Measurements from ENCODE around the gene BMERB1. TPM values are rescaled to one million over a fixed set of nuclear protein-coding genes. Genes with fewer than 3 reads are reported as not detected.
A peak's percentile ranks its signal among the peaks of the same experiment; 100 is the strongest.

The BMERB1 gene
- total and polyA plus RNA-seq, 9 of the 15 experiments (the other 6 are each of a cell fraction or from before 2014, with no cell fraction given), result 0.29 to 2.9 (median 0.94) TPM

- TF ChIP-seq TBP (optimal IDR thresholded peaks at IDR 0.05; ENCODE audit: low read depth, low read length) (peak; percentile 45), DNMT1 (IDR thresholded peaks at IDR 0.05) (no peak), SIRT6 (IDR thresholded peaks at IDR 0.05; ENCODE audit: low read depth, low read length) (no peak), ZNF507 (tag; conservative IDR thresholded peaks at IDR 0.05) (no peak), ZNF584 (CRISPR knock-in tag; IDR thresholded peaks at IDR 0.05; ENCODE audit: low read depth) (no peak), MAFG (tag; conservative IDR thresholded peaks at IDR 0.05) (no peak), BACH1 (tag; IDR thresholded peaks at IDR 0.05) (no peak), DEAF1 (CRISPR knock-in tag; IDR thresholded peaks at IDR 0.05) (no peak), NR2C2 (CRISPR knock-in tag; IDR thresholded peaks at IDR 0.05) (no peak), NR2C2 (tag; IDR thresholded peaks at IDR 0.05) (no peak), HMGXB4 (CRISPR knock-in tag; IDR thresholded peaks at IDR 0.05) (no peak), CEBPG (CRISPR knock-in tag; IDR thresholded peaks at IDR 0.05) (no peak), CEBPG (tag; conservative IDR thresholded peaks at IDR 0.05 in 1 of 2, IDR thresholded peaks at IDR 0.05 in 1 of 2) (peak in 1 of 2 experiments; percentile 54; a peak in 1 of 4 replicates), ZNF24 (IDR thresholded peaks at IDR 0.05) (no peak), DMBX1 (CRISPR knock-in tag; IDR thresholded peaks at IDR 0.05; ENCODE audit: borderline replicate concordance) (no peak), CSDE1 (IDR thresholded peaks at IDR 0.05) (peak in 1 of 2 experiments; percentile 44; a peak in 1 of 4 replicates), ARID2 (IDR thresholded peaks at IDR 0.05) (no peak), KAT2B (IDR thresholded peaks at IDR 0.05; ENCODE audit: low read depth, low read length) (no peak), FOXM1 (IDR thresholded peaks at IDR 0.05; ENCODE audit: low read depth) (peak; percentile 40; the same call in 1 of the 2 replicates), FOXM1 (CRISPR knock-in tag; IDR thresholded peaks at IDR 0.05; ENCODE audit: low read depth) (no peak), DDX20 (tag; IDR thresholded peaks at IDR 0.05; ENCODE audit: low read depth) (peak; percentile 7; the same call in 1 of the 2 replicates), ETV1 (tag; conservative IDR thresholded peaks at IDR 0.05; ENCODE audit: low read depth) (no peak), NFYB (IDR thresholded peaks at IDR 0.05; ENCODE audit: extremely low read depth, insufficient read length) (peak; percentile 68), SMARCA5 (IDR thresholded peaks at IDR 0.05) (no peak), ZBTB33 (CRISPR knock-in tag; IDR thresholded peaks at IDR 0.05) (no peak), FOXJ2 (tag; IDR thresholded peaks at IDR 0.05) (no peak)
Observed at GRCh38 chr16:15575293-15576049, 141.1 kb downstream of the BMERB1 start (continued).

All from K562 (cell line).